ENCODE data around the gene JUN. TPM values are rescaled to one million over a fixed set of nuclear protein-coding genes. Genes with fewer than 3 reads are reported as not detected.

Gene JUN
- total RNA-seq, 1 experiment from 2014 or later = 14.2 TPM

GRCh38 chr1:58830291-58830690 lies 46.4 kb upstream of the JUN start:
- H3K79me2 ChIP-seq (ENCODE audit: insufficient read depth, low read length) = no peaks in the 10 kb centered on the region
- H3K4me2 ChIP-seq (ENCODE audit: insufficient read depth, insufficient read length, low read length) = no peak overlapping the region
- no peak overlapping the region for H3K14ac ChIP-seq (ENCODE audit: insufficient read depth, low read length)
- no peak overlapping the region for H4K5ac ChIP-seq (ENCODE audit: insufficient read length, low read depth, low read length)
- H3K23me2 ChIP-seq (ENCODE audit: insufficient read length, low read depth, low read length, poor library complexity, severe bottlenecking) = no peaks in the 10 kb centered on the region
- no peak overlapping the region for H3K27ac ChIP-seq (ENCODE audit: insufficient read length, low read depth, low read length)
- TF ChIP-seq CTCF (conservative IDR thresholded peaks at IDR 0.05) = no peak
- no peak overlapping the region for H4K8ac ChIP-seq (replicated peaks; ENCODE audit: insufficient read length, low read depth, low read length)
- Mint-ChIP-seq H3K4me1 (peaks cover 0 to 3% of the 10 kb centered on the region in 2 experiments; a peak in 3 of 4 replicates), H3K36me3 (ENCODE audit: insufficient read depth in 1 of 3, low read depth in 3 of 3) (peaks cover 11 to 23% (median 19%) of the 10 kb centered on the region in 3 experiments), H3K9me3 (peaks cover 22 to 28% of the 10 kb centered on the region in 2 experiments), H3K27ac (no peak overlapping the region), H3K27me3 (ENCODE audit: low read depth) (peaks cover 5% of the 10 kb centered on the region; the same call in 1 of the 2 replicates), H3K4me3 (no peak overlapping the region)
- H3K4me1 ChIP-seq (ENCODE audit: insufficient read depth, low read length) = no peaks in the 10 kb centered on the region
- H4K20me1 ChIP-seq (ENCODE audit: control insufficient read depth, insufficient read depth, insufficient read length) = no peaks in the 10 kb centered on the region
- no peak overlapping the region for H4K91ac ChIP-seq (ENCODE audit: insufficient read length, low read depth, low read length)
- no CpG with 5 or more reads among the region's 1 CpG for WGBS (ENCODE audit: extremely low coverage, insufficient read length, low lambda C conversion rate)
- no peak overlapping the region for H3K18ac ChIP-seq (ENCODE audit: insufficient read length, low read depth, low read length)
- no peak overlapping the region for H3K4ac ChIP-seq (ENCODE audit: low read depth, low read length)
- H3K23ac ChIP-seq (ENCODE audit: insufficient read length, low read depth, low read length) = no peak overlapping the region
- no peak overlapping the region for H2BK20ac ChIP-seq (ENCODE audit: low read depth, low read length, poor library complexity, severe bottlenecking)
- H2BK15ac ChIP-seq (ENCODE audit: low read depth, low read length) = no peak overlapping the region
- no peak for DNase-seq
- H3K56ac ChIP-seq (ENCODE audit: insufficient read length, low read depth, low read length) = no peak overlapping the region
- no peaks in the 10 kb centered on the region for H3K9me3 ChIP-seq (ENCODE audit: control insufficient read depth, low read depth, low read length)
- H2AFZ ChIP-seq (ENCODE audit: low read length) = no peak overlapping the region
- no peak overlapping the region for H3T11ph ChIP-seq (ENCODE audit: low read length)
- H2BK5ac ChIP-seq (ENCODE audit: insufficient read length, low read length) = no peak overlapping the region
- no peaks in the 10 kb centered on the region for H3K27me3 ChIP-seq (ENCODE audit: insufficient read depth, low read length)
- H2BK120ac ChIP-seq (ENCODE audit: low read depth, low read length, poor library complexity, severe bottlenecking) = no peak overlapping the region
- H2AK5ac ChIP-seq (ENCODE audit: insufficient read length, low read length) = no peak overlapping the region
- no peaks in the 10 kb centered on the region for H3K79me1 ChIP-seq (ENCODE audit: insufficient read depth, low read depth, low read length, poor library complexity, severe bottlenecking)
- H3K9ac ChIP-seq (ENCODE audit: extremely low read depth, insufficient read length, low read length) = no peak overlapping the region
- no peak overlapping the region for H2BK12ac ChIP-seq (ENCODE audit: insufficient read length, low read depth, low read length)

All from H9 (cell line).